Right lobe of liver (tissue), 6 donors: ENCODE results near the gene LDB2. TPM values are rescaled to one million over a fixed set of nuclear protein-coding genes. Genes with fewer than 3 reads are reported as not detected.

ENCODE experiments used
- ATAC-seq, 4 donors: fragments of 200-7000 bp; cut with Tn5 transposase; one replicate each; pipeline ENCODE4 v1.9.1; 2020; ENCODE audit warnings: mild to moderate bottlenecking in 4 of 4, moderate library complexity in 4 of 4
- DNase-seq, 3 donors: peaks; one replicate each; pipeline ENCODE4 v3.0.0-alpha.2; 2020
- H3K27ac ChIP-seq, 3 donors: fragments of 200-600 bp; one replicate each; pipeline ENCODE4 v1.8.0; 2022
- H3K27me3 ChIP-seq, 2 donors: fragments of 200-600 bp; one replicate each; pipeline ENCODE4 v1.8.0; 2022
- H3K36me3 ChIP-seq, 4 donors: fragments of 200-600 bp; sonication (generic) in 1 of 4; one replicate each; pipeline versions ENCODE4 v1.5.1 to v1.8.0; 2017 to 2022; ENCODE audit warnings: control low read depth in 1 of 4
- H3K4me1 ChIP-seq, 4 donors: fragments of 200-600 bp; sonication (generic) in 1 of 4; one replicate each; pipeline versions ENCODE4 v1.5.1 to v1.8.0; 2017 to 2022; ENCODE audit warnings: control low read depth in 1 of 4
- H3K4me3 ChIP-seq, 3 donors: fragments of 200-600 bp; one replicate each; pipeline ENCODE4 v1.8.0; 2022
- H3K9me3 ChIP-seq, 4 donors: fragments of 200-600 bp; sonication (generic) in 1 of 4; one replicate each; pipeline versions ENCODE4 v1.5.1 to v1.8.0; 2017 to 2022; ENCODE audit warnings: control low read depth in 1 of 4
- POLR2A ChIP-seq: fragments of 450-650 bp; IDR thresholded peaks from one replicate; pipeline ENCODE4 v1.6.1; 2017; ENCODE audit warnings: antibody characterized with exemption, mild to moderate bottlenecking
- WGBS: methylation state at CpG from one replicate; pipeline ENCODE4 v1.1.6; 2018; ENCODE audit warnings: low coverage, low lambda C conversion rate; ENCODE audit not compliant: insufficient coverage; ENCODE audit errors: missing lambda C conversion rate; 5-methylcytosine and 5-hydroxymethylcytosine counted together
- intact Hi-C, 2 donors: fragments of 100-400 bp; cut with DNase I; formaldehyde crosslinking; loops; one replicate each; pipeline versions ENCODE4 v1.11.2 to v1.14.1; 2022
- total RNA-seq, 6 experiments: library from RNA; depleted of rRNA in 2 of 6; stranded (reverse); fragments of >200 nt in 2 of 6; fragmentation: NEBNext Ultra II Directional in 3 of 6; extraction: Animal tissue kit (Norgen Biotek cat#: 25700) in 3 of 6; gene quantifications; one replicate each; pipeline versions ENCODE4 v1.1.0 to v1.2.4, GENCODE V29; 2016 to 2023
- TF ChIP-seq, protein P1 (sequence below), 4 donors: fragments of 200-600 bp in 3 of 4; fragments of 450-650 bp in 1 of 4; IDR thresholded peaks; one replicate each; pipeline versions ENCODE4 v1.5.1 to v1.8.0; 2016 to 2022; ENCODE audit warnings: antibody characterized with exemption in 4 of 4, mild to moderate bottlenecking in 2 of 4
- donor health status: DM: no; HTN: yes; CAD: no.
- donor health status: DM: no; HTN: no; CAD: no.
- donor health status: DM: no; HTN: no; CAD: no.
- donor health status: DM: no; HTN: yes; CAD: no.
- donor health status: DM: no; HTN: yes; CAD: no.

Gene LDB2
- total RNA-seq, 6 experiments from 2014 or later, result 11.4 to 26.6 (median 17.3) TPM

- peak overlapping the region in 1 of 3 donors; percentile 19 for H3K27ac ChIP-seq
- no peak for DNase-seq
- no peaks in the 10 kb centered on the region for H3K9me3 ChIP-seq
- no peaks in the 10 kb centered on the region for H3K36me3 ChIP-seq
- intact Hi-C loops, result no loop called here
- peak in 1 of 4 donors; percentile 14 for ATAC-seq
- WGBS, result 42% methylated on average over 2 of the region's 7 CpGs
- no peak overlapping the region for H3K4me3 ChIP-seq
- no peaks in the 10 kb centered on the region for H3K4me1 ChIP-seq
- no peak for TF ChIP-seq POLR2A
- TF ChIP-seq, protein P1, sequence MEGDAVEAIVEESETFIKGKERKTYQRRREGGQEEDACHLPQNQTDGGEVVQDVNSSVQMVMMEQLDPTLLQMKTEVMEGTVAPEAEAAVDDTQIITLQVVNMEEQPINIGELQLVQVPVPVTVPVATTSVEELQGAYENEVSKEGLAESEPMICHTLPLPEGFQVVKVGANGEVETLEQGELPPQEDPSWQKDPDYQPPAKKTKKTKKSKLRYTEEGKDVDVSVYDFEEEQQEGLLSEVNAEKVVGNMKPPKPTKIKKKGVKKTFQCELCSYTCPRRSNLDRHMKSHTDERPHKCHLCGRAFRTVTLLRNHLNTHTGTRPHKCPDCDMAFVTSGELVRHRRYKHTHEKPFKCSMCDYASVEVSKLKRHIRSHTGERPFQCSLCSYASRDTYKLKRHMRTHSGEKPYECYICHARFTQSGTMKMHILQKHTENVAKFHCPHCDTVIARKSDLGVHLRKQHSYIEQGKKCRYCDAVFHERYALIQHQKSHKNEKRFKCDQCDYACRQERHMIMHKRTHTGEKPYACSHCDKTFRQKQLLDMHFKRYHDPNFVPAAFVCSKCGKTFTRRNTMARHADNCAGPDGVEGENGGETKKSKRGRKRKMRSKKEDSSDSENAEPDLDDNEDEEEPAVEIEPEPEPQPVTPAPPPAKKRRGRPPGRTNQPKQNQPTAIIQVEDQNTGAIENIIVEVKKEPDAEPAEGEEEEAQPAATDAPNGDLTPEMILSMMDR (IDR thresholded peaks at IDR 0.05), result no peak
- no peaks in the 10 kb centered on the region for H3K27me3 ChIP-seq
Observed at GRCh38 chr4:16865209-16865896, 33.1 kb downstream of the LDB2 start.

DNA sequence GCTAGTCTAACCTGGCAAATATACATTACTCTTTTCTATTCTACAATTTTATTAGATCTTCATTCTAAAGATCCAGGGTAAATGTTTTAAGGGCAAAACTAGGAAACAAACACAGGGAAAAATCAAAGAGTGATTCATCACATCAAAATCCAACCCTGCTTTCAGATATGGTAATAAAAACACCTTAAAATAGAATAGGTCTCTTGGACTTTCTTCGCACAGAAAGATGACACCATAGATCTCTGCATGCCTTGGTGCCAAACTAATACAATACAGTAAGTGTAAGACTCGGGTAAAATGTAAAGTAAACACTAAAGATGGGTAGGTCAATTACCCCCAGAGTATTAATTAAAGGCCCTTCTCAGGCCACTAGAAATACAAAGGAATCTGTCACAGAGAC, 34.2 kb downstream of the LDB2 start:
- H3K27ac ChIP-seq, result no peak overlapping the region
- ATAC-seq, result no peak
- intact Hi-C loops, result no loop called here

GRCh38 chr4:16862697-16863096, 35.7 kb downstream of the LDB2 start:
- peak; percentile 66 to 71 (median 69) for ATAC-seq
- peak in 2 of 3 donors; percentile 44 to 53 for DNase-seq
- H3K4me3 ChIP-seq, result no peak overlapping the region
- H3K27ac ChIP-seq, result no peak overlapping the region
- no peaks in the 10 kb centered on the region for H3K9me3 ChIP-seq
- TF ChIP-seq POLR2A, result no peak
- TF ChIP-seq, protein P1 (IDR thresholded peaks at IDR 0.05), result no peak
- H3K36me3 ChIP-seq, result no peaks in the 10 kb centered on the region
- no peaks in the 10 kb centered on the region for H3K27me3 ChIP-seq
- WGBS, result 80% methylated on average over 11 of the region's 11 CpGs
- H3K4me1 ChIP-seq, result no peaks in the 10 kb centered on the region
- intact Hi-C loops, result no loop called here

More for the DNA sequence above, 34.2 kb downstream of the LDB2 start:
- DNase-seq, result no peak
- WGBS, result 64% methylated on average over 2 of the region's 2 CpGs
- H3K27me3 ChIP-seq, result no peaks in the 10 kb centered on the region
- H3K36me3 ChIP-seq, result no peaks in the 10 kb centered on the region
- no peaks in the 10 kb centered on the region for H3K9me3 ChIP-seq
- no peaks in the 10 kb centered on the region for H3K4me1 ChIP-seq
- TF ChIP-seq, protein P1 (IDR thresholded peaks at IDR 0.05), result no peak
- no peak for TF ChIP-seq POLR2A
- H3K4me3 ChIP-seq, result no peak overlapping the region

DNA sequence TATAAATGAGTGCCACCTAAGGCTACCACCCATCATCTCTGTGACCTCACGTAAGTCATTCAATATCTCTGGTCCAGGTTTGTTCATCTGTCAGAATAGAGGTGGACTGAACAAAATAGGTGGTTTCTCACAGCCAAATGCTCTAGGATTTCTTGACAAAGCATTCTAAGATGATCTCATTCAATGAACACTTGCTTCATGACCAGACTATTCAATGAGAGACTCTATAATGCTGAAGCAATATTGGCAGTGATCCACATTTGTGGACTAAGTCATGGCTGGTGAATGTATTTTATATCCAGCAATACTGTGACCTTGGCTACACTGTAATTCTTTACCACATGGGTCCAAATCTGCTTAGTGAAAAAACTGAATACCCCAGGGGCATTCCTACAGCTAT, 37.9 kb downstream of the LDB2 start:
- intact Hi-C loops, result no loop called here
- Histone ChIP-seq H3K36me3 (no peaks in the 10 kb centered on the region), H3K27ac (no peak overlapping the region)

More for the DNA sequence above, 37.9 kb downstream of the LDB2 start:
- DNase-seq, result no peak
- H3K9me3 ChIP-seq, result no peaks in the 10 kb centered on the region
- no peaks in the 10 kb centered on the region for H3K27me3 ChIP-seq
- WGBS, result 100% methylated on average over 1 of the region's 1 CpG
- no peaks in the 10 kb centered on the region for H3K4me1 ChIP-seq
- ATAC-seq, result no peak
- H3K4me3 ChIP-seq, result no peak overlapping the region
- no peak for TF ChIP-seq POLR2A
- TF ChIP-seq, protein P1 (IDR thresholded peaks at IDR 0.05), result no peak
